ENCODE measurements around the gene COL4A6.

The COL4A6 gene

GRCh38 chrX:108285918-108286317 lies 152.3 kb downstream of the COL4A6 start:
- no peaks in the 10 kb centered on the region for H3K9me3 Mint-ChIP-seq
- H3K27me3 Mint-ChIP-seq = no peaks in the 10 kb centered on the region
- H3K4me3 Mint-ChIP-seq = no peak overlapping the region
- no peak overlapping the region for H3K27ac Mint-ChIP-seq
- no peaks in the 10 kb centered on the region for H3K36me3 Mint-ChIP-seq
- ATAC-seq = no peak
- no peaks in the 10 kb centered on the region for H3K4me1 Mint-ChIP-seq

- Mint-ChIP-seq H3K4me3 (no peak overlapping the region), H3K9me3 (no peaks in the 10 kb centered on the region), H3K36me3 (no peaks in the 10 kb centered on the region), H3K27me3 (no peaks in the 10 kb centered on the region), H3K4me1 (no peaks in the 10 kb centered on the region), H3K27ac (no peak overlapping the region)
- no peak for ATAC-seq
Measured at GRCh38 chrX:108285356-108285755, 152.9 kb downstream of the COL4A6 start.

- Mint-ChIP-seq H3K9me3 (peaks cover 3% of the 10 kb centered on the region), H3K27me3 (no peaks in the 10 kb centered on the region), H3K27ac (no peak overlapping the region), H3K36me3 (no peaks in the 10 kb centered on the region), H3K4me1 (no peaks in the 10 kb centered on the region), H3K4me3 (no peak overlapping the region)
- ATAC-seq = no peak
Measured at GRCh38 chrX:108275732-108276131, 162.5 kb downstream of the COL4A6 start.

- H3K27ac Mint-ChIP-seq = no peak overlapping the region
- H3K36me3 Mint-ChIP-seq = no peaks in the 10 kb centered on the region
- no peak for ATAC-seq
- H3K4me1 Mint-ChIP-seq = no peaks in the 10 kb centered on the region
- H3K27me3 Mint-ChIP-seq = no peaks in the 10 kb centered on the region
- peaks cover 5% of the 10 kb centered on the region for H3K9me3 Mint-ChIP-seq
- H3K4me3 Mint-ChIP-seq = no peak overlapping the region
Measured at GRCh38 chrX:108271397-108271787, 166.8 kb downstream of the COL4A6 start.

- Mint-ChIP-seq H3K9me3 (peaks cover 5% of the 10 kb centered on the region), H3K27ac (no peak overlapping the region), H3K27me3 (no peaks in the 10 kb centered on the region), H3K4me3 (no peak overlapping the region), H3K36me3 (no peaks in the 10 kb centered on the region), H3K4me1 (no peaks in the 10 kb centered on the region)
- ATAC-seq = no peak
Measured at GRCh38 chrX:108270739-108271396, 167.4 kb downstream of the COL4A6 start.

- Mint-ChIP-seq H3K9me3 (peaks cover 5% of the 10 kb centered on the region), H3K36me3 (no peaks in the 10 kb centered on the region), H3K27ac (no peak overlapping the region), H3K4me1 (no peaks in the 10 kb centered on the region), H3K27me3 (no peaks in the 10 kb centered on the region), H3K4me3 (no peak overlapping the region)
- ATAC-seq = no peak
Measured at GRCh38 chrX:108270280-108270679, 167.9 kb downstream of the COL4A6 start.

GRCh38 chrX:108268434-108269080 lies 169.7 kb downstream of the COL4A6 start:
- no peak for ATAC-seq
- Mint-ChIP-seq H3K27me3 (no peaks in the 10 kb centered on the region), H3K4me3 (no peak overlapping the region), H3K36me3 (no peaks in the 10 kb centered on the region), H3K27ac (no peak overlapping the region), H3K4me1 (no peaks in the 10 kb centered on the region), H3K9me3 (peaks cover 2% of the 10 kb centered on the region)

- Mint-ChIP-seq H3K4me1 (no peaks in the 10 kb centered on the region), H3K36me3 (no peaks in the 10 kb centered on the region), H3K4me3 (no peak overlapping the region), H3K27ac (no peak overlapping the region), H3K27me3 (no peaks in the 10 kb centered on the region), H3K9me3 (peaks cover 2% of the 10 kb centered on the region)
- ATAC-seq = no peak
Measured at GRCh38 chrX:108267557-108267956, 170.7 kb downstream of the COL4A6 start.

GRCh38 chrX:108264376-108264775 lies 173.8 kb downstream of the COL4A6 start:
- Mint-ChIP-seq H3K4me1 (no peaks in the 10 kb centered on the region), H3K27ac (no peak overlapping the region), H3K27me3 (no peaks in the 10 kb centered on the region), H3K4me3 (no peak overlapping the region), H3K9me3 (peaks cover 2% of the 10 kb centered on the region), H3K36me3 (no peaks in the 10 kb centered on the region)
- ATAC-seq = no peak

- ATAC-seq = no peak
- Mint-ChIP-seq H3K36me3 (no peaks in the 10 kb centered on the region), H3K4me3 (no peak overlapping the region), H3K4me1 (no peaks in the 10 kb centered on the region), H3K27ac (no peak overlapping the region), H3K27me3 (peaks cover 12% of the 10 kb centered on the region), H3K9me3 (no peaks in the 10 kb centered on the region)
Measured at GRCh38 chrX:108261549-108262203, 176.5 kb downstream of the COL4A6 start.

GRCh38 chrX:108257556-108257955 lies 180.7 kb downstream of the COL4A6 start:
- Mint-ChIP-seq H3K9me3 (no peaks in the 10 kb centered on the region), H3K4me1 (no peaks in the 10 kb centered on the region), H3K27me3 (peaks cover 17% of the 10 kb centered on the region), H3K36me3 (no peaks in the 10 kb centered on the region), H3K27ac (no peak overlapping the region), H3K4me3 (no peak overlapping the region)
- ATAC-seq = no peak

GRCh38 chrX:108254636-108255035 lies 183.6 kb downstream of the COL4A6 start:
- Mint-ChIP-seq H3K4me1 (no peaks in the 10 kb centered on the region), H3K36me3 (no peaks in the 10 kb centered on the region), H3K4me3 (no peak overlapping the region), H3K27me3 (peaks cover 17% of the 10 kb centered on the region), H3K27ac (no peak overlapping the region), H3K9me3 (no peaks in the 10 kb centered on the region)
- no peak for ATAC-seq

GRCh38 chrX:108250654-108251579 lies 187.3 kb downstream of the COL4A6 start:
- H3K36me3 Mint-ChIP-seq = no peaks in the 10 kb centered on the region
- H3K27ac Mint-ChIP-seq = no peak overlapping the region
- no peak overlapping the region for H3K4me3 Mint-ChIP-seq
- H3K4me1 Mint-ChIP-seq = no peaks in the 10 kb centered on the region
- no peak for ATAC-seq
- H3K9me3 Mint-ChIP-seq = no peaks in the 10 kb centered on the region
- H3K27me3 Mint-ChIP-seq = no peaks in the 10 kb centered on the region

- no peaks in the 10 kb centered on the region for H3K4me1 Mint-ChIP-seq
Measured at GRCh38 chrX:108246304-108246954, 191.8 kb downstream of the COL4A6 start.

GRCh38 chrX:108245462-108245861 lies 192.8 kb downstream of the COL4A6 start:
- no peaks in the 10 kb centered on the region for H3K9me3 Mint-ChIP-seq
- ATAC-seq = no peak
- no peak overlapping the region for H3K27ac Mint-ChIP-seq
- no peaks in the 10 kb centered on the region for H3K36me3 Mint-ChIP-seq
- no peak overlapping the region for H3K4me3 Mint-ChIP-seq
- H3K4me1 Mint-ChIP-seq = no peaks in the 10 kb centered on the region
- no peaks in the 10 kb centered on the region for H3K27me3 Mint-ChIP-seq

More at GRCh38 chrX:108246304-108246954, 191.8 kb downstream of the COL4A6 start:
- Mint-ChIP-seq H3K9me3 (no peaks in the 10 kb centered on the region), H3K27me3 (no peaks in the 10 kb centered on the region), H3K4me3 (no peak overlapping the region), H3K27ac (no peak overlapping the region), H3K36me3 (no peaks in the 10 kb centered on the region)
- no peak for ATAC-seq
